ENCODE results near the gene ENC1. TPM values are rescaled to one million over a fixed set of nuclear protein-coding genes. Genes with fewer than 3 reads are reported as not detected.

Gene ENC1
- total RNA-seq, 2 donors from 2014 or later = 34.0 to 116 TPM

- no peaks in the 10 kb centered on the region for H3K9me3 ChIP-seq
- intact Hi-C loops (cut with DNase I) = no loop called here
- TF ChIP-seq POLR2A (IDR thresholded peaks at IDR 0.05) (no peak), CTCF (IDR thresholded peaks at IDR 0.05) (no peak)
- DNase-seq (no peak), ATAC-seq (no peak)
- no peak overlapping the region for H3K4me3 ChIP-seq
- no peaks in the 10 kb centered on the region for H3K27me3 ChIP-seq
- 50 to 59% methylated on average over 2 of the region's 2 CpGs for WGBS, 2 donors
- no peaks in the 10 kb centered on the region for H3K36me3 ChIP-seq (replicated peaks in 1 of 2; ENCODE audit: insufficient read depth in 1 of 2, low read depth in 2 of 2)
- H3K27ac ChIP-seq = no peak overlapping the region
- no peaks in the 10 kb centered on the region for H3K4me1 ChIP-seq
Measured at GRCh38 chr5:74665273-74665672, 24.7 kb upstream of the ENC1 start.

GRCh38 chr5:74664551-74664950, 24.0 kb upstream of the ENC1 start:
- DNase-seq (no peak), ATAC-seq (no peak)
- Histone ChIP-seq H3K4me3 (no peak overlapping the region), H3K4me1 (no peaks in the 10 kb centered on the region), H3K27me3 (no peaks in the 10 kb centered on the region), H3K9me3 (no peaks in the 10 kb centered on the region), H3K27ac (no peak overlapping the region), H3K36me3 (replicated peaks in 1 of 2; ENCODE audit: insufficient read depth in 1 of 2, low read depth in 2 of 2) (no peaks in the 10 kb centered on the region)
- WGBS, 2 donors = 72% methylated on average over 5 of the region's 5 CpGs
- TF ChIP-seq CTCF (IDR thresholded peaks at IDR 0.05) (no peak), POLR2A (IDR thresholded peaks at IDR 0.05) (no peak)
- intact Hi-C loops (cut with DNase I) = no loop called here

- DNase-seq = no peak
- WGBS, 2 donors = 89 to 92% methylated on average over 5 of the region's 5 CpGs
- intact Hi-C loops (cut with DNase I) = no loop called here
- Histone ChIP-seq H3K4me3 (no peak overlapping the region), H3K27ac (no peak overlapping the region), H3K36me3 (replicated peaks in 1 of 2; ENCODE audit: insufficient read depth in 1 of 2, low read depth in 2 of 2) (no peaks in the 10 kb centered on the region), H3K9me3 (no peaks in the 10 kb centered on the region), H3K4me1 (no peaks in the 10 kb centered on the region), H3K27me3 (no peaks in the 10 kb centered on the region)
- TF ChIP-seq POLR2A (IDR thresholded peaks at IDR 0.05) (no peak), CTCF (IDR thresholded peaks at IDR 0.05) (no peak)
- no peak for ATAC-seq
Measured at GRCh38 chr5:74660873-74661272, 20.3 kb upstream of the ENC1 start.

GRCh38 chr5:74660140-74660539, 19.6 kb upstream of the ENC1 start:
- intact Hi-C loops (cut with DNase I) = no loop called here
- ATAC-seq = no peak
- no peak for DNase-seq
- Histone ChIP-seq H3K27ac (no peak overlapping the region), H3K4me1 (no peaks in the 10 kb centered on the region), H3K9me3 (no peaks in the 10 kb centered on the region), H3K27me3 (no peaks in the 10 kb centered on the region), H3K36me3 (replicated peaks in 1 of 2; ENCODE audit: insufficient read depth in 1 of 2, low read depth in 2 of 2) (no peaks in the 10 kb centered on the region), H3K4me3 (no peak overlapping the region)
- 64 to 77% methylated on average over 1 of the region's 1 CpG for WGBS, 2 donors
- no peak for TF ChIP-seq POLR2A (IDR thresholded peaks at IDR 0.05)
- no peak for TF ChIP-seq CTCF (IDR thresholded peaks at IDR 0.05)

GRCh38 chr5:74659172-74659571, 18.6 kb upstream of the ENC1 start:
- intact Hi-C loops (cut with DNase I) = no loop called here
- H3K9me3 ChIP-seq = no peaks in the 10 kb centered on the region
- H3K4me3 ChIP-seq = no peak overlapping the region
- no peak overlapping the region for H3K27ac ChIP-seq
- TF ChIP-seq POLR2A (IDR thresholded peaks at IDR 0.05) (no peak), CTCF (IDR thresholded peaks at IDR 0.05) (no peak)
- H3K4me1 ChIP-seq = no peaks in the 10 kb centered on the region
- ATAC-seq (no peak), DNase-seq (no peak)
- H3K27me3 ChIP-seq = no peaks in the 10 kb centered on the region
- H3K36me3 ChIP-seq (replicated peaks in 1 of 2; ENCODE audit: insufficient read depth in 1 of 2, low read depth in 2 of 2) = no peaks in the 10 kb centered on the region
- WGBS, 2 donors = 78 to 96% methylated on average over 3 of the region's 3 CpGs

All from body of pancreas (tissue), 4 donors.